Loucy (cell line): ENCODE measurements around the gene KIF20A.

ENCODE experiments used
- CTCF ChIP-seq: fragments of 200-600 bp; sonication (generic); conservative IDR thresholded peaks from 2 replicates; pipeline ENCODE4 v1.5.1; 2014; ENCODE audit warnings: mild to moderate bottlenecking, antibody characterized with exemption, low read length
- EZH2phosphoT487 ChIP-seq: fragments of 200-600 bp; IDR thresholded peaks from 2 replicates; pipeline ENCODE4 v1.6.1; 2018; ENCODE audit warnings: antibody characterized with exemption, mild to moderate bottlenecking, moderate library complexity, borderline replicate concordance

- no peak for TF ChIP-seq EZH2phosphoT487
- no peak for TF ChIP-seq CTCF
Observed at GRCh38 chr5:138141734-138142133, 37.2 kb upstream of the KIF20A start.
